ENCODE results near the gene SPHK1. TPM values are rescaled to one million over a fixed set of nuclear protein-coding genes. Genes with fewer than 3 reads are reported as not detected.

SPHK1 gene
- total RNA-seq, 4 donors from 2014 or later: 17.0 to 37.0 (median 22.8) TPM

- no peak for TF ChIP-seq POLR2A (IDR thresholded peaks at IDR 0.05)
- no peak for TF ChIP-seq CTCF (IDR thresholded peaks at IDR 0.05)
- H3K9me3 ChIP-seq: no peaks in the 10 kb centered on the region
- H3K27me3 ChIP-seq: peaks cover 0 to 9% (median 0%) of the 10 kb centered on the region in 4 donors
- WGBS, 2 donors: 88% methylated on average over 20 to 21 of the region's 21 CpGs
- DNase-seq: no peak
- no peak overlapping the region for H3K4me3 ChIP-seq
- intact Hi-C loops (cut with DNase I): no loop called here
- no peaks in the 10 kb centered on the region for H3K36me3 ChIP-seq
- peaks cover 14 to 51% (median 15%) of the 10 kb centered on the region in 3 donors for H3K4me1 ChIP-seq
- no peak overlapping the region for H3K27ac ChIP-seq
These were observed 4.6 kb upstream of the SPHK1 start for GRCh38 chr17:76379646-76380376.

- H3K36me3 ChIP-seq: peaks cover 0 to 3% (median 0%) of the 10 kb centered on the region in 3 donors
- H3K9me3 ChIP-seq: no peaks in the 10 kb centered on the region
- peaks cover 0 to 19% (median 0%) of the 10 kb centered on the region in 4 donors for H3K27me3 ChIP-seq
- H3K4me3 ChIP-seq: peak overlapping the region in 3 of 4 donors; percentile 63 to 87 (median 70)
- peaks cover 23 to 58% (median 29%) of the 10 kb centered on the region in 3 donors for H3K4me1 ChIP-seq
- H3K27ac ChIP-seq: peak overlapping the region; percentile 84 to 92 (median 88)
- intact Hi-C loops (cut with DNase I): no loop called here
- no peak for DNase-seq
- TF ChIP-seq CTCF (IDR thresholded peaks at IDR 0.05): no peak
- no peak for TF ChIP-seq POLR2A (IDR thresholded peaks at IDR 0.05)
- 41 to 65% methylated on average over 5 to 14 of the region's 19 CpGs for WGBS, 2 donors
These were observed 2.6 kb upstream of the SPHK1 start for GRCh38 chr17:76381633-76382350.

GRCh38 chr17:76382351-76382802, 2.0 kb upstream of the SPHK1 start:
- no peak for TF ChIP-seq POLR2A (IDR thresholded peaks at IDR 0.05)
- TF ChIP-seq CTCF (IDR thresholded peaks at IDR 0.05): no peak
- intact Hi-C loops (cut with DNase I): no loop called here

GRCh38 chr17:76382803-76383545, 1.4 kb upstream of the SPHK1 start:
- WGBS, 2 donors: 0% methylated on average over 1 of the region's 80 CpGs; no CpG with 5 or more reads in 1 of the 2 donors
- H3K27ac ChIP-seq: peak overlapping the region; percentile 84 to 92 (median 88)
- TF ChIP-seq POLR2A (IDR thresholded peaks at IDR 0.05): no peak
- TF ChIP-seq CTCF (IDR thresholded peaks at IDR 0.05): no peak
- DNase-seq: no peak
- intact Hi-C loops (cut with DNase I): no loop called here
- no peaks in the 10 kb centered on the region for H3K9me3 ChIP-seq
- H3K4me3 ChIP-seq: peak overlapping the region; percentile 60 to 87 (median 66)
- H3K36me3 ChIP-seq: peaks cover 0 to 14% (median 0%) of the 10 kb centered on the region in 3 donors
- H3K27me3 ChIP-seq: peaks cover 0 to 19% (median 0%) of the 10 kb centered on the region in 4 donors
- H3K4me1 ChIP-seq: peaks cover 23 to 58% (median 28%) of the 10 kb centered on the region in 3 donors

More at GRCh38 chr17:76382351-76382802, 2.0 kb upstream of the SPHK1 start:
- WGBS, 2 donors: 6% methylated on average over 9 of the region's 21 CpGs; no CpG with 5 or more reads in 1 of the 2 donors
- H3K27ac ChIP-seq: peak overlapping the region; percentile 84 to 92 (median 88)
- H3K4me1 ChIP-seq: peaks cover 23 to 58% (median 28%) of the 10 kb centered on the region in 3 donors
- peaks cover 0 to 9% (median 0%) of the 10 kb centered on the region in 3 donors for H3K36me3 ChIP-seq
- DNase-seq: no peak
- H3K27me3 ChIP-seq: peaks cover 0 to 19% (median 0%) of the 10 kb centered on the region in 4 donors
- H3K4me3 ChIP-seq: peak overlapping the region; percentile 60 to 87 (median 66)
- H3K9me3 ChIP-seq: no peaks in the 10 kb centered on the region

All from esophagus squamous epithelium (tissue), 5 donors.